ENCODE results near the gene ZNF557. TPM values are rescaled to one million over a fixed set of nuclear protein-coding genes. Genes with fewer than 3 reads are reported as not detected.

Gene ZNF557
- total RNA-seq, 1 experiment from 2014 or later = 3.9 TPM

GRCh38 chr19:7072541-7072940 is 3.0 kb downstream of the ZNF557 start:
- CTCF ChIA-PET = no interaction called here

GRCh38 chr19:7074705-7075282 is 5.3 kb downstream of the ZNF557 start:
- Histone ChIP-seq H3K4me2 (no peak overlapping the region), H3K9me3 (ENCODE audit: insufficient read depth, low read depth) (peaks cover 13% of the 10 kb centered on the region; the same call in 1 of the 2 replicates), H3K79me2 (ENCODE audit: low read depth) (peaks cover 10% of the 10 kb centered on the region), H3K4me1 (replicated peaks; ENCODE audit: insufficient read depth) (no peaks in the 10 kb centered on the region), H2AFZ (no peak overlapping the region), H3K27ac (no peak overlapping the region), H3K9me2 (ENCODE audit: insufficient read depth) (no peaks in the 10 kb centered on the region), H3K36me3 (ENCODE audit: low read depth) (peaks cover 51% of the 10 kb centered on the region), H3F3A (ENCODE audit: insufficient read depth, low read depth) (no peaks in the 10 kb centered on the region), H3K4me3 (no peak overlapping the region), H3K27me3 (ENCODE audit: insufficient read depth, low read depth) (no peaks in the 10 kb centered on the region), H4K20me1 (ENCODE audit: insufficient read depth) (no peaks in the 10 kb centered on the region)
- POLR2A ChIA-PET (ENCODE audit: unreplicated experiment) = no interaction called here
- intact Hi-C loops (cut with micrococcal nuclease; ENCODE audit: unreplicated experiment) = no loop called here
- CTCF ChIA-PET = no interaction called here
- no peak for DNase-seq
- TF ChIP-seq EZH2 (IDR thresholded peaks at IDR 0.05; ENCODE audit: low read depth) (no peak), CTCF (conservative IDR thresholded peaks at IDR 0.05) (no peak)
- BruUV-seq (replicated peaks) = no TSS peak

More at GRCh38 chr19:7072541-7072940, 3.0 kb downstream of the ZNF557 start:
- Histone ChIP-seq H3K4me1 (replicated peaks; ENCODE audit: insufficient read depth) (no peaks in the 10 kb centered on the region), H3K27me3 (ENCODE audit: insufficient read depth, low read depth) (no peaks in the 10 kb centered on the region), H3K27ac (no peak overlapping the region), H3K36me3 (ENCODE audit: low read depth) (peaks cover 35% of the 10 kb centered on the region), H3F3A (ENCODE audit: insufficient read depth, low read depth) (no peaks in the 10 kb centered on the region), H2AFZ (no peak overlapping the region), H3K9me2 (ENCODE audit: insufficient read depth) (no peaks in the 10 kb centered on the region), H3K4me2 (no peak overlapping the region), H3K79me2 (ENCODE audit: low read depth) (peaks cover 12% of the 10 kb centered on the region), H3K9me3 (ENCODE audit: insufficient read depth, low read depth) (peaks cover 4% of the 10 kb centered on the region; the same call in 1 of the 2 replicates), H4K20me1 (ENCODE audit: insufficient read depth) (no peaks in the 10 kb centered on the region), H3K4me3 (no peak overlapping the region)
- TF ChIP-seq EZH2 (IDR thresholded peaks at IDR 0.05; ENCODE audit: low read depth) (no peak), CTCF (conservative IDR thresholded peaks at IDR 0.05) (no peak)
- intact Hi-C loops (cut with micrococcal nuclease; ENCODE audit: unreplicated experiment) = no loop called here
- no peak for DNase-seq
- BruUV-seq (replicated peaks) = no TSS peak
- POLR2A ChIA-PET (ENCODE audit: unreplicated experiment) = no interaction called here

GRCh38 chr19:7076151-7076550 is 6.6 kb downstream of the ZNF557 start:
- no peak for TF ChIP-seq EZH2 (IDR thresholded peaks at IDR 0.05; ENCODE audit: low read depth)
- no peak for TF ChIP-seq CTCF (conservative IDR thresholded peaks at IDR 0.05)
- no peak overlapping the region for H2AFZ ChIP-seq
- no peak overlapping the region for H3K4me3 ChIP-seq
- no peaks in the 10 kb centered on the region for H3K9me2 ChIP-seq (ENCODE audit: insufficient read depth)
- no peaks in the 10 kb centered on the region for H3F3A ChIP-seq (ENCODE audit: insufficient read depth, low read depth)
- no peaks in the 10 kb centered on the region for H4K20me1 ChIP-seq (ENCODE audit: insufficient read depth)
- no peak for DNase-seq
- H3K4me2 ChIP-seq = no peak overlapping the region
- intact Hi-C loops (cut with micrococcal nuclease; ENCODE audit: unreplicated experiment) = no loop called here
- H3K79me2 ChIP-seq (ENCODE audit: low read depth) = no peaks in the 10 kb centered on the region
- no peak overlapping the region for H3K27ac ChIP-seq
- H3K4me1 ChIP-seq (replicated peaks; ENCODE audit: insufficient read depth) = no peaks in the 10 kb centered on the region
- H3K9me3 ChIP-seq (ENCODE audit: insufficient read depth, low read depth) = peaks cover 16% of the 10 kb centered on the region; the same call in 1 of the 2 replicates
- no peaks in the 10 kb centered on the region for H3K27me3 ChIP-seq (ENCODE audit: insufficient read depth, low read depth)
- ChIA-PET CTCF (no interaction called here), POLR2A (ENCODE audit: unreplicated experiment) (no interaction called here)
- no TSS peak for BruUV-seq (replicated peaks)
- H3K36me3 ChIP-seq (ENCODE audit: low read depth) = peaks cover 57% of the 10 kb centered on the region

All from PC-9 (cell line).